HG03354 (cell line): ENCODE measurements around the gene NELL1.

Experiments used
- ATAC-seq: cut with Tn5 transposase; IDR thresholded peaks from one replicate; pipeline ENCODE4 v1.9.1; 2021; ENCODE audit warnings: mild to moderate bottlenecking; ENCODE audit not compliant: unreplicated experiment, poor library complexity, severe bottlenecking

Gene NELL1

DNA sequence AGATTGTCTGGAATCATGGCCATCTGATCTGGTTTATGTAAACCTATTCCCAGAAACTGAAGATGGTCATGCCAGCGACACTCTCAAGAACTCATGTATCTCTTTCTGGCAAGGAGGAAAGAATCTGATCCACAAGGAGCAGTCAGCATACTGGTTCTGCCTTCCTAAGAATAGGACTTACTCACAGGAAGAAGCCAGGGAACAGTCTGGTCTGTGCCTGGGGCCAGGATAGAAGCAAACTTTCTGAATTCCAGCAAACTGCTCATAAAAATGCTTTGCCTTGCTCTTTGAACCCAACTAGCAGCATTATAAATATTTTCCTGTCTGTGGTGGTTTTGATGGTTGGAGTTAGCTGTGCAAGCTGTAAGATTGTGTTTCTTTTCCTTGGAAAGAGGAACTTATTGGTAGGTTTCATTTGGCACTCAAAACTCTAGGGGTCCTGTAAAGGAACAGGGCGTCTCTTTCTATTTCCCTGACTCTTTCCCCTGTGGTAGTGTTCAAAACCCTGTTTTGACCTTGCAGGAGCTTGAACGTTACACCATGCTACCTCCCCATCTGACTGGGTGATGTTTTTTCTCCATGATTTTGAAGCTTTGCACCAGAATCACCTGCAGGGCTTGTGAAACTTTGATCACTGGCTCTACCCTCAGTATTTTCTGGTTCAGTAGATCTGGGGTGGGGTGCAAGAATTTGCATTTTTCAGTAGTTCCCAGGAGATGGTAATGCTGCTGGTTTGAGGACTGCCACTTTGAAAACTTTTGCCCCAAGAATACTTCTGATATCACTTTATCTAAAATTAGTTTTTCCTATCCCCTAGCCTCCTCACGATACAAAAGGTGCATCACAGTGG, 895.7 kb downstream of the NELL1 start:
- ATAC-seq: peak; percentile 47

GRCh38 chr11:21566521-21567117, 897.2 kb downstream of the NELL1 start:
- ATAC-seq: no peak

GRCh38 chr11:21567645-21568290, 898.4 kb downstream of the NELL1 start:
- ATAC-seq: no peak

DNA sequence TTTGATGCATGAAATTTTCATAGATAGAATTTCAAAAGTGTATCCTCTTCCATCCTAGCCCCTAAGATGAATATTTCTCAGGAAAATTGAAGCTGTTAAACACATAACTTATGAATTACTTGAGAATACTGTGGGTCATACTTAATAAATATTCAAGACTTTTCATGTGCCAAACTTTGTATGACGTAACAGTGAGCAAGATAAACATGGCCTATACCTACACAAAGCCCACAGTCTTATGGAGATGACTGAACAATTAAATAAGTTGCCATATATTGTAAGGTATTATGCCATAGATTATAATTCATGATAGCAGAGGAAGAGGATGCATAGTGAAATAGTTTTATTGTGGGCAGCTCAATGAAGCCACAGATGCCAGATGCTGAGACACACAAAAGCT, 902.8 kb downstream of the NELL1 start:
- no peak for ATAC-seq

DNA sequence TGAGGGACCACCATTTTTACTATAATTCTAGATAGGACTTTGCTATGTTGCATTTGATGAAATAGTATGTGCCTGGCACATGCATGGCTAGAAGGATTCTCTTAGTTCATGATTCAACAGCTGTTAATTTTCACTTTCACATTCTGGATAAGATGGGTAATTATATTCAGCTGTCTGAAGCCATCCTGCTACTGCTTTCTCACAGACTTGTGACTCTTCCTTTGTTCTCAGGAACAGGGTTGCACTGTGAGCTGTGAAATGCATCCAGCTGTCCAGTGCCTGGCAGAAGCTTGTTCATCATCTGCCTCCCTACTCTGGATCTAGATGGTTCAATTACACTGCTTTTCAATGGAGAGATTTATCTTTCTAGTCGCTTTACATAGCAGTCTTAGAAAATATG, 913.4 kb downstream of the NELL1 start:
- ATAC-seq: no peak

DNA sequence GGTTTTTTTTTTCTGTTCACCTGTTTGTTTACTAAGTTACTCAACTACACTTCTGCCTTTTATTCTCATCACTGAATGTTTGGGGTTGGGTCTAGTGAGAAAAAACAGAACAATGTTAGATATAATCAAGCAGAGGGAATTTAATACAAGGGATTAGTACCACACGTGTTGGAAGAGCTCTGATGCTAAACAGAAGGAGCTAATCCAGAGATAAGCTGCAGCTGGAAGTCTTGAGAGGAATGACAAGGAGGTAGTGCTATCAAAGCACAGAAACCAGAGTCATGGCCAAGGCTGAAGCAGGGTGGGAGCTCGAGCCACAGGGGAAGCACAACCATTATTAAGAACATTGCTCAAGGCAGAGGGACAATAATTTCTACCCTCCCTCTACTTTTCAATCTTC, 919.4 kb downstream of the NELL1 start:
- no peak for ATAC-seq

DNA sequence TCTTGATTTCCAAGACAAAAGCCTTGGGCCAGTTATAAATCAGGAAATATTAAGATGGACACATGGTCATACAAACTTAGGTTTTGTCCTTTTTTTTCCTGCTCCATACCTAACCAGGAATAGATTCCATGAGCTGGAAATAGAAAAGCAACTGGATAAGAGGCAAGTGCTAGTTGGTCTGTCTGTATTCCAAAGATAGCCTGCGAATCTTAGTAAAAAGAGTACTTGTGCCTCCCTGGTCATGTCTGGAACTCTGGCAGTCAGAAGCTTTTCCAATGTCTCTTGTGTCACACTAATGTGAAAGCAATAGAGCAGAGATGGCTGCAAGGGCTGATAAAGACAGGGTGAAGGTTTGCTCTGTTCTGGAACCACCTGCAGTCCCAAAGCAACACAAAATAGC, 933.3 kb downstream of the NELL1 start:
- ATAC-seq: no peak

GRCh38 chr11:21603886-21604285, 934.5 kb downstream of the NELL1 start:
- no peak for ATAC-seq

- ATAC-seq: no peak
Observed at GRCh38 chr11:21604564-21604963, 935.2 kb downstream of the NELL1 start.

DNA sequence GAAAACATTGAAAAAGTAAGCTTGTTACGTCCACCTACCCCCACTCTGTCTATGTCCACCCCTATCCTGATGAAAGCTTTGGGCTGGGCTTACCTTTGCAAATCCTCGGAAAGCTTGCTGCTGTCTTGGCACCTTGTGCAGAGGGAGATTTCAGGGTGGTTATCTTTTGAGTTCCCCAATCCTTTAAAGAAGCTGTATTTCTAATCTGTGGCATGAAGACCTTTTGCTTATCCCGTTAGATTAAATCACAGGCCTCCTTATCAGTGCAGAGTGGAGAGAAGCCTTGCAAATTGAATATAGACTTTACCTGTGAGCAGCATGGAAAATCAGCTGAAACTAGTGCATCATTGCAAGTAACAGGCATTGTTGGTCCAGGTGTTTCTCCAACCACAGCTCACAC, 942.9 kb downstream of the NELL1 start:
- no peak for ATAC-seq

- no peak for ATAC-seq
Observed at GRCh38 chr11:21614961-21615360, 945.6 kb downstream of the NELL1 start.

GRCh38 chr11:21615955-21616371, 946.6 kb downstream of the NELL1 start:
- no peak for ATAC-seq

- ATAC-seq: no peak
Observed at GRCh38 chr11:21622566-21622965, 953.2 kb downstream of the NELL1 start.

DNA sequence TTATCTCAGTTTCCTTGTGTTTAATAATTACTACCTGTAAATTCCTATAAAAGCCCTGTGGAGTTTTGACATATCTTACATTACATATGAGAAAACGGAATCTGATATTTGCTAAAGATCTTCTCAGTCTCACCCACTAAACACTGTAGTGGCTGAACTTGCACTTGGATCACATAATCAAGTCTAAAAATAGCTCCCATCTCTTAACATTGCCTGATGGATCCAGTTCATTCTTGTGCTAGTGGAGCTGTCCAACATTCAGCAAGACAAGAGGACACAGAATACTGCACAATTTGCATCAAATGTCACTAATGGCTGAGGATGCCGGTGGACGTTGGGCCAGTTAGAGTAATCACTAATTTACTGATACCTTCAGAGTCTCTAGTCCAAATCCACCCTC, 953.6 kb downstream of the NELL1 start:
- ATAC-seq: no peak
